HepG2 (cell line): ENCODE measurements around the gene ARVCF. TPM values are rescaled to one million over a fixed set of nuclear protein-coding genes. Genes with fewer than 3 reads are reported as not detected.

Source experiments
- HNF4G ChIP-seq, 2 experiments: sonication (generic) in 1 of 2; formaldehyde crosslinking in 1 of 2; IDR thresholded peaks; 2 replicates each; pipeline versions ENCODE4 v1.4.0 to v1.6.1; 2011 to 2020; ENCODE audit warnings: borderline replicate concordance in 2 of 2, low read depth in 2 of 2, mild to moderate bottlenecking in 2 of 2, low read length in 1 of 2, missing genetic modification reagents in 1 of 2, moderate library complexity in 1 of 2
- MED8 ChIP-seq: sonication (generic); formaldehyde crosslinking; IDR thresholded peaks from 2 replicates; pipeline ENCODE4 v1.8.1; 2023; ENCODE audit warnings: mild to moderate bottlenecking, missing genetic modification reagents; ENCODE audit not compliant: insufficient replicate concordance
- MEIS1 ChIP-seq: sonication (generic); formaldehyde crosslinking; IDR thresholded peaks from 2 replicates; pipeline ENCODE4 v1.9.0; 2021; ENCODE audit warnings: mild to moderate bottlenecking, missing genetic modification reagents, moderate library complexity, borderline replicate concordance
- NFYC ChIP-seq: IDR thresholded peaks from 2 replicates; pipeline ENCODE4 v1.6.1; 2016; ENCODE audit warnings: missing genetic modification reagents, missing compliant biosample characterization
- PHF20 ChIP-seq: sonication (generic); formaldehyde crosslinking; IDR thresholded peaks from 2 replicates; pipeline ENCODE4 v1.5.0; 2020; ENCODE audit warnings: mild to moderate bottlenecking, missing genetic modification reagents
- SAP130 ChIP-seq: IDR thresholded peaks from 2 replicates; pipeline ENCODE4 v1.6.1; 2016; ENCODE audit warnings: low read depth
- SOX13 ChIP-seq, 3 experiments: fragments of 450-650 bp in 1 of 3; sonication (generic) in 1 of 3; formaldehyde crosslinking in 1 of 3; IDR thresholded peaks in 2 of 3; conservative IDR thresholded peaks in 1 of 3; 2 replicates each; pipeline versions ENCODE4 v1.5.0 to v1.6.1; 2016 to 2020; ENCODE audit warnings: antibody characterized with exemption in 1 of 3, mild to moderate bottlenecking in 1 of 3, missing compliant biosample characterization in 1 of 3, missing genetic modification reagents in 1 of 3, moderate library complexity in 1 of 3
- SP5 ChIP-seq: IDR thresholded peaks from 2 replicates; pipeline ENCODE4 v1.6.1; 2016; ENCODE audit warnings: low read depth, borderline replicate concordance
- STAT5B ChIP-seq: sonication (generic); formaldehyde crosslinking; IDR thresholded peaks from 2 replicates; pipeline ENCODE4 v1.4.0; 2020; ENCODE audit warnings: missing genetic modification reagents
- ZNF367 ChIP-seq: sonication (generic); formaldehyde crosslinking; IDR thresholded peaks from 2 replicates; pipeline ENCODE4 v1.4.0; 2020; ENCODE audit warnings: missing genetic modification reagents, borderline replicate concordance
- ZNF652 ChIP-seq: IDR thresholded peaks from 2 replicates; pipeline ENCODE4 v1.6.1; 2016; ENCODE audit warnings: low read depth, borderline replicate concordance
- ZNF709 ChIP-seq: sonication (generic); formaldehyde crosslinking; IDR thresholded peaks from 2 replicates; pipeline ENCODE4 v1.5.0; 2020; ENCODE audit warnings: mild to moderate bottlenecking, missing genetic modification reagents
- ZNF879 ChIP-seq: sonication (generic); formaldehyde crosslinking; IDR thresholded peaks from 2 replicates; pipeline ENCODE4 v1.8.1; 2023; ENCODE audit warnings: missing genetic modification reagents
- polyA plus RNA-seq, 8 experiments: library from polyadenylated mRNA; depleted of rRNA in 3 of 8; stranded (reverse) in 7 of 8; unstranded in 1 of 8; fragments of >200 nt; fragmentation: Illumina TruSeq in 4 of 8; extraction: Trizol in 4 of 8; gene quantifications; 2 replicates each; pipeline versions ENCODE4 v1.2.1 to v1.2.3, GENCODE V29; 2011 to 2016; ENCODE audit warnings: low read depth in 4 of 8, missing spikeins in 1 of 8, mixed read lengths in 1 of 8; ENCODE audit not compliant: insufficient read depth in 1 of 8
- total RNA-seq, 5 experiments: library from RNA; depleted of rRNA; stranded (reverse); fragments of >200 nt; fragmentation: Illumina TruSeq; extraction: Trizol; gene quantifications; 2 replicates each; pipeline ENCODE4 v1.2.3, GENCODE V29; 2016; ENCODE audit warnings: low read depth in 1 of 5
- TF ChIP-seq, protein P1 (sequence below): sonication (generic); formaldehyde crosslinking; IDR thresholded peaks from 2 replicates; pipeline ENCODE4 v1.4.0; 2020; ENCODE audit warnings: mild to moderate bottlenecking, missing genetic modification reagents
- TF ChIP-seq, protein P2 (sequence below): sonication (generic); formaldehyde crosslinking; conservative IDR thresholded peaks from 2 replicates; pipeline ENCODE4 v1.4.0; 2020; ENCODE audit warnings: missing genetic modification reagents
- TF ChIP-seq, protein P3 (sequence below), 2 experiments: sonication (generic) in 1 of 2; formaldehyde crosslinking in 1 of 2; IDR thresholded peaks; 2 replicates each; pipeline versions ENCODE4 v1.6.1 to v1.9.0; 2014 to 2022; ENCODE audit warnings: antibody characterized with exemption in 1 of 2, borderline replicate concordance in 1 of 2, inconsistent platforms in 1 of 2, low read depth in 1 of 2, missing genetic modification reagents in 1 of 2
- TF ChIP-seq, protein P4 (sequence below): sonication (generic); formaldehyde crosslinking; conservative IDR thresholded peaks from 2 replicates; pipeline ENCODE4 v1.4.0; 2020; ENCODE audit warnings: missing genetic modification reagents

The ARVCF gene
- total and polyA plus RNA-seq, 2 of the 13 experiments (the other 11 are each of a cell fraction or from before 2014, with no cell fraction given), result 16.4 to 17.7 TPM

DNA sequence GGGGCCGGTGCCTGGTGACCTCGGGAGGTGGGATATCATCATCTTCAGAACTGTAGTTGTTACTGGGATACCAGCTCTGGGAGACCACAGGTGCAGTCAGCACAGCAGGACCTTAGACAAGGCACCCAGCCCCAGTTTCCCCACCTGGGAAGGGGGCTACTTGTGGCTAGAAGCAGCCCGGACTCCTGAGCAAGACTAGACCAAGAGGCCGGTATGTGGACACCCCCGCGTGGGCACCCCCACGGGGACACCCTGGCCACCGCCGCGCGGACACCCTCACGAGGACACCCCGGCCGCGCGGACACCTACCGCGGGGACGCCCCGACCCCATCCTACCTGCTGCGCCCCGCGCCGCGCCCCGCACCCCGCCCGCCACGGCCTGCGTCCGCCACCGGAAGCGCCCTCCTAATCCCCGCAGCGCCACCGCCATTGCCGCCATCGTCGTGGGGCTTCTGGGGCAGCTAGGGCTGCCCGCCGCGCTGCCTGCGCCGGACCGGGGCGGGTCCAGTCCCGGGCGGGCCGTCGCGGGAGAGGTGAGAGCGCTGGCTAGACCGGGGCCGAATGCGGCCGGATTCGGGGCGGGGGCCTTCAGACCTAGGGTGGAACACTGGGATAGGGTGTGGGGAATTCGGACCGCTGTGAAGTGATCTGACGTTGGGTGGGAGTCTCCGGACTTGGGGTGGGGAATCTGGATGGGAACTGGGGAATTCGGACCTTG lies 75.1 kb downstream of the ARVCF start, which contains the start of the genes COMT and TXNRD2 (continued):
- TF ChIP-seq, protein P1, sequence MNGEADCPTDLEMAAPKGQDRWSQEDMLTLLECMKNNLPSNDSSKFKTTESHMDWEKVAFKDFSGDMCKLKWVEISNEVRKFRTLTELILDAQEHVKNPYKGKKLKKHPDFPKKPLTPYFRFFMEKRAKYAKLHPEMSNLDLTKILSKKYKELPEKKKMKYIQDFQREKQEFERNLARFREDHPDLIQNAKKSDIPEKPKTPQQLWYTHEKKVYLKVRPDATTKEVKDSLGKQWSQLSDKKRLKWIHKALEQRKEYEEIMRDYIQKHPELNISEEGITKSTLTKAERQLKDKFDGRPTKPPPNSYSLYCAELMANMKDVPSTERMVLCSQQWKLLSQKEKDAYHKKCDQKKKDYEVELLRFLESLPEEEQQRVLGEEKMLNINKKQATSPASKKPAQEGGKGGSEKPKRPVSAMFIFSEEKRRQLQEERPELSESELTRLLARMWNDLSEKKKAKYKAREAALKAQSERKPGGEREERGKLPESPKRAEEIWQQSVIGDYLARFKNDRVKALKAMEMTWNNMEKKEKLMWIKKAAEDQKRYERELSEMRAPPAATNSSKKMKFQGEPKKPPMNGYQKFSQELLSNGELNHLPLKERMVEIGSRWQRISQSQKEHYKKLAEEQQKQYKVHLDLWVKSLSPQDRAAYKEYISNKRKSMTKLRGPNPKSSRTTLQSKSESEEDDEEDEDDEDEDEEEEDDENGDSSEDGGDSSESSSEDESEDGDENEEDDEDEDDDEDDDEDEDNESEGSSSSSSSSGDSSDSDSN (CRISPR knock-in tag), result peak; percentile 86
- TF ChIP-seq NFYC (CRISPR knock-in tag), result no peak
- no peak; the same call in 1 of the 2 replicates for TF ChIP-seq HNF4G (IDR thresholded peaks at IDR 0.05; ENCODE audit: borderline replicate concordance, low read depth, low read length)
- TF ChIP-seq HNF4G (CRISPR knock-in tag; IDR thresholded peaks at IDR 0.05; ENCODE audit: borderline replicate concordance, low read depth), result no peak
- TF ChIP-seq ZNF367, result no peak
- peak; percentile 76 for TF ChIP-seq MED8 (CRISPR knock-in tag)
- no peak; the same call in 1 of the 2 replicates for TF ChIP-seq MEIS1 (CRISPR knock-in tag)
- TF ChIP-seq, protein P2, sequence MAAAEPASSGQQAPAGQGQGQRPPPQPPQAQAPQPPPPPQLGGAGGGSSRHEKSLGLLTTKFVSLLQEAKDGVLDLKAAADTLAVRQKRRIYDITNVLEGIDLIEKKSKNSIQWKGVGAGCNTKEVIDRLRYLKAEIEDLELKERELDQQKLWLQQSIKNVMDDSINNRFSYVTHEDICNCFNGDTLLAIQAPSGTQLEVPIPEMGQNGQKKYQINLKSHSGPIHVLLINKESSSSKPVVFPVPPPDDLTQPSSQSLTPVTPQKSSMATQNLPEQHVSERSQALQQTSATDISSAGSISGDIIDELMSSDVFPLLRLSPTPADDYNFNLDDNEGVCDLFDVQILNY, result 0 out of 2 replicates have a peak, but pooled peaks have one; percentile 30
- no peak for TF ChIP-seq STAT5B (CRISPR knock-in tag)
- no peak for TF ChIP-seq SP5 (CRISPR knock-in tag)
- TF ChIP-seq, protein P3, sequence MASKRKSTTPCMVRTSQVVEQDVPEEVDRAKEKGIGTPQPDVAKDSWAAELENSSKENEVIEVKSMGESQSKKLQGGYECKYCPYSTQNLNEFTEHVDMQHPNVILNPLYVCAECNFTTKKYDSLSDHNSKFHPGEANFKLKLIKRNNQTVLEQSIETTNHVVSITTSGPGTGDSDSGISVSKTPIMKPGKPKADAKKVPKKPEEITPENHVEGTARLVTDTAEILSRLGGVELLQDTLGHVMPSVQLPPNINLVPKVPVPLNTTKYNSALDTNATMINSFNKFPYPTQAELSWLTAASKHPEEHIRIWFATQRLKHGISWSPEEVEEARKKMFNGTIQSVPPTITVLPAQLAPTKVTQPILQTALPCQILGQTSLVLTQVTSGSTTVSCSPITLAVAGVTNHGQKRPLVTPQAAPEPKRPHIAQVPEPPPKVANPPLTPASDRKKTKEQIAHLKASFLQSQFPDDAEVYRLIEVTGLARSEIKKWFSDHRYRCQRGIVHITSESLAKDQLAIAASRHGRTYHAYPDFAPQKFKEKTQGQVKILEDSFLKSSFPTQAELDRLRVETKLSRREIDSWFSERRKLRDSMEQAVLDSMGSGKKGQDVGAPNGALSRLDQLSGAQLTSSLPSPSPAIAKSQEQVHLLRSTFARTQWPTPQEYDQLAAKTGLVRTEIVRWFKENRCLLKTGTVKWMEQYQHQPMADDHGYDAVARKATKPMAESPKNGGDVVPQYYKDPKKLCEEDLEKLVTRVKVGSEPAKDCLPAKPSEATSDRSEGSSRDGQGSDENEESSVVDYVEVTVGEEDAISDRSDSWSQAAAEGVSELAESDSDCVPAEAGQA (IDR thresholded peaks at IDR 0.05; ENCODE audit: low read depth), result peak; percentile 45; the same call in 1 of the 2 replicates
- TF ChIP-seq, protein P3 (CRISPR knock-in tag; IDR thresholded peaks at IDR 0.05; ENCODE audit: borderline replicate concordance), result no peak
- no peak; the same call in 1 of the 2 replicates for TF ChIP-seq ZNF879
- no peak for TF ChIP-seq SOX13 (IDR thresholded peaks at IDR 0.05)
- no peak; a peak in 1 of 4 replicates for TF ChIP-seq SOX13 (CRISPR knock-in tag; conservative IDR thresholded peaks at IDR 0.05 in 1 of 2, IDR thresholded peaks at IDR 0.05 in 1 of 2)
- TF ChIP-seq ZNF652 (CRISPR knock-in tag), result no peak
- TF ChIP-seq SAP130 (CRISPR knock-in tag), result peak; percentile 31
- TF ChIP-seq, protein P4, sequence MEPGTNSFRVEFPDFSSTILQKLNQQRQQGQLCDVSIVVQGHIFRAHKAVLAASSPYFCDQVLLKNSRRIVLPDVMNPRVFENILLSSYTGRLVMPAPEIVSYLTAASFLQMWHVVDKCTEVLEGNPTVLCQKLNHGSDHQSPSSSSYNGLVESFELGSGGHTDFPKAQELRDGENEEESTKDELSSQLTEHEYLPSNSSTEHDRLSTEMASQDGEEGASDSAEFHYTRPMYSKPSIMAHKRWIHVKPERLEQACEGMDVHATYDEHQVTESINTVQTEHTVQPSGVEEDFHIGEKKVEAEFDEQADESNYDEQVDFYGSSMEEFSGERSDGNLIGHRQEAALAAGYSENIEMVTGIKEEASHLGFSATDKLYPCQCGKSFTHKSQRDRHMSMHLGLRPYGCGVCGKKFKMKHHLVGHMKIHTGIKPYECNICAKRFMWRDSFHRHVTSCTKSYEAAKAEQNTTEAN (CRISPR knock-in tag), result no peak
- TF ChIP-seq PHF20, result peak; percentile 63
- 0 out of 2 replicates have a peak, but pooled peaks have one; percentile 36 for TF ChIP-seq ZNF709 (CRISPR knock-in tag)
